Ureter (tissue), 1 donor: ENCODE results near the gene CASK. TPM values are rescaled to one million over a fixed set of nuclear protein-coding genes. Genes with fewer than 3 reads are reported as not detected.

Source experiments
- DNase-seq: peaks from one replicate; pipeline ENCODE4 v3.0.0-alpha.2; 2020; ENCODE audit warnings: low spot score
- total RNA-seq: library from RNA; stranded (reverse); gene quantifications from one replicate; pipeline ENCODE4 v1.2.4, GENCODE V29; 2023
- donor health status: DM: yes; HTN: yes; CAD: no.

CASK gene
- total RNA-seq, 1 donor from 2014 or later = 74.1 TPM

DNA sequence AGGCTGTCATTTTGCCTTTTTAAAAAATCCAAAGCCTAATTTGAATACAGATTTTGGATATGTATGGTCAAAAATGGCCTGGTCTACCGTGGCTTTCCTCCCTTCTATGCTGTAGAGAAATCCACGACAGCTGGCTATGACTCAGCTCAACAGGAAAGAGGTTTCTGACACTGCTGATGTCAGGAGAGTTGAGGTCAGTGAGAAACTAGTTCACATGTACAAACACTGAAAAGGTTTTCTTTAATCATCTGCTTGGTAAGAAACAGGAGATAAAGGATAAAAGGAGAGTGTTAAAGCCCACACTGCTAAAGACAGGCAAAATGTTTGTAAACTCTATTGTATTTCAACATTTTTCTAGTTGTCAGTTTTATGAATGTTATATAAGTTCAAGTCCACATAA lies 362.3 kb downstream of the CASK start:
- DNase-seq = no peak

DNA sequence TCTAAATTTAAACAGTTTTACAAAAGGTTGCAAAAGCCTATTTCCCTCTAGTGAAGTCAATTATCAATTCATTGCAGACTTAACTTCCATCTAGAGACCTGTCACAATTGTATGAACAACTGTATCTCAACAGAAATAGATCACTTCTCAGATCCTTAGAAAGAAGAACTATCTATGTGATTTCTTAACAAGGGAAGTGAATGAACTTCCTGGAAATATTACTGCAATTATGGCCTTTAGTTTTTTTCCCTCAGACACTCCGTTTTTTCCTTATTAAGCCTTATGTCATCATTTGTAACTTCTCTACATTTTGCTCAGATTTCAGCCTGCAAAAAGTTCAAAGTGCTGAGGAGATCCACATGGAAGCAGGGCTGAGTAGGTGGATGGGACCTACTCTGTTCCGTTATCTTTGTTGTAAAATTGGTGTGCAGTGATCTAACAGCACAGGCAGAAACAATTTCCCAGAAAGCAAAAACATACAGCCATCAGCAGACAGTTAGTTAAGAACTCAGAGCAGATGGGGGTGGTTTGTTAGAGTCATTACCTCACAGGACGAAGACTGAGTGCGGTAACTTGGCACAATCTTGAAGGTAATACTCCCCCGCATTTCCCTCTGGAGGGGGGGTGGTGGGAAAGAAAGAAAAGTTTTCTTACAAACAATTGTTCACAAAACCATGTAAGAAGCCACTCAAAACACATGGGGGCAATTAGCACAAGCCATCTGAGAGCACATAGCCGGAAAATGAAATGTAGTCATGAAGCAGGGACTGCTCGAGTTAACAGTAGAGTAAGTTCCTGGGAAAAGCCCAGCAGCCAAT lies 363.9 kb downstream of the CASK start:
- DNase-seq = no peak

DNA sequence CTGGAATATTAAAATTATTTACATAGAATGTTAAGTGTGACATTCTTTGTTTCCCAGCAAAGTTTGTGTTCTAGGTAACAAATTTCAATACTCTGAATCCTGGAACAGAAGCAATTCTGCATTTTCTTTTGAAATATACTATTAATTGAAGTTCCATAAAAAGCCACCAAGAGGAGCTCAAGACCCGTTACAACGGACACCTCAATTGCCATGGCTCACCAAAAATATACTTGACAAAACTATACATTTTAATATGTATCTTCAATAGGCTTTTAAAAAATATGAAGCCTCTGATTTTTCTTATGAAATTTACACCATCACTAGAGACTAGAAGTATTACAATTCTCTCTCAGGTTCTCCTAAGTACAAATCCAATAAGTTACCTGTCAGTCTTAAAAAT lies 364.8 kb downstream of the CASK start:
- no peak for DNase-seq

DNA sequence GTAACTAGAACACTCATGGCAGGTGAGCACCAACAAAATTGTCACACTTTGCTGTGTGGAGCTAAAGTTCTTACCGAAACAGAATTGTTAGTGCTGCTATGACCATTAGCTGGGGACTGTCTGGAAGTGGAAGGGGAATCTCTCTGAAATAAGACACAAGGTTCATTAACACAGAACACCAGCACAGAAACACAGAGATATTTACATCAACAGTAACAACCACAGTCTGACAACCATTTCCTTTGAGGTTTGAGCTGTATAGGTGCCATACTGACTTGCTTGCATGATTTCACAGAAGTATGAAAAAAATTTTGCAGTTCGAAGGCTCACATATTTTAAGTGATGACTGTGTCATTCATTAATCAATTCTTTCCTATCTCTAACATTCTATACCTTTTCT lies 366.4 kb downstream of the CASK start:
- DNase-seq = no peak

DNA sequence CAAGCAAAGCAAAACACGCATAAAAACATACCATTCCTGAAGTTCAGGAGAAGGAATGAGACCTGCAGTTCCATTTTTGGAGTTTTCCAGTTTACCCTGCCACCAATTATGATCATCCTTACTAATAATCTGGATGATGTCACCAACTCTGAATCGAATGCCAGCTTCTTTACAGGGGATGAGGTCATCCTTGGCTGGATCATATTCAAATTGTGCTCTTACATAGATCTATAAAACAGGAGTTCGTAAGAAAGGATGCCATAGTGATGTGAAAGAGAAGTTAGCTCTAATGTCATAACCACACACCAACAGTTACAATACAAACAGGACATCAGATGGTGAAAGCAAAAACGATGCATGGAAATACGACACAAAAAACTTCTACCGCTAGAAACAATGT lies 369.7 kb downstream of the CASK start:
- DNase-seq = no peak

DNA sequence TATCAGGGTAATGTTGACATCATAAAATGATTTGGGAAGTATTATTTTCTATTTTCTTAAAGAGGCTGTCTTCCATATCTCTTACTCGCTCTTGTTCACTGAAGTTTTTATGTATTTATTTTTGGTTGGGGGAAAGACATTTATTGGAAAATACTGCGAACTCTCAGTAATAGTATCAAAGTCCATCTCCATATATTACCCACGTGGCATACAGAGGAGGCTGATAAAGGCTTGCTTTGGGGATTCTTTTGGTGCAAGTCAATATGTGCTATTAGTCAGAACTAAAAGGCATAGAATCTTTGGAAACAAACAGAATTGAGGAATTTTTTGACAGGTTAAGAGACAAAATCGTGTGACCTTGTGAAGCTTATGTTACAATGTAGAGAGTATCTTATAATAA lies 374.9 kb downstream of the CASK start:
- DNase-seq = no peak

DNA sequence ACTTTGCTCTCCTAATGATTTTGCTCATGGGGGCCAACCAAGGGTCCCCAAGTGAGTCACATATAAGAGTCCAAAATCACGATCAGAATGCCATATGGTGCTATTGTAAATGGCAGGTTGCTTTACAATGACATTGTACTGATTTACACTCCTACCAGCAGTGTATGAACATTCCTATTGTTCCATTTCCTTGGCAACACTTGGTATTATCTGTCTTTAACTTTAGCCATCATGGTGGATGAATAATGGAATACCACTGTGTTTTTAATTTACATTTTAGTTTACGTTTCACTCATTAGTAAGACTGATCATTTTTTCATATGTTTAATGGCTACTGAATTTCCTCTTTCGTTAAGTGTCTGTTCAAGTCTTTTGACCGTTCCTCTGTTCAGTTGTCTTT lies 379.7 kb downstream of the CASK start:
- no peak for DNase-seq

DNA sequence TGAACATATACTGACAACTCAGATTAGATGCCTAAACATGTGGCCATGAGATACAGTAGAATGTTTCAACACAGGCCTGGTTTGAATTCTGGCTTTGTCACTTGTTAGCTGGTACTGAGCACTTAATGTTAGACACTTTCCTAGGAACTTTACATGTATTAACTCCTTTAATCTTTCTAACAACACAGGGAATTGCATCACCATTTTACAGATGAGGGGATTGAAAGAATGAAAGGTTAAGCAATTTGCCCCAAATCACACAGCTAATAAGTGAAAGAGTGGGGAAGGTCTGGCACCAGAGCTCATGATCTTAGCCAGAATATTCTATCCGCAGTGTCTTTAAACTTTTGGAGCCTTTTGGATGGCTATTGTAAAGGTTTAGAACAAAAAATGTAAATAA lies 380.3 kb downstream of the CASK start:
- no peak for DNase-seq

DNA sequence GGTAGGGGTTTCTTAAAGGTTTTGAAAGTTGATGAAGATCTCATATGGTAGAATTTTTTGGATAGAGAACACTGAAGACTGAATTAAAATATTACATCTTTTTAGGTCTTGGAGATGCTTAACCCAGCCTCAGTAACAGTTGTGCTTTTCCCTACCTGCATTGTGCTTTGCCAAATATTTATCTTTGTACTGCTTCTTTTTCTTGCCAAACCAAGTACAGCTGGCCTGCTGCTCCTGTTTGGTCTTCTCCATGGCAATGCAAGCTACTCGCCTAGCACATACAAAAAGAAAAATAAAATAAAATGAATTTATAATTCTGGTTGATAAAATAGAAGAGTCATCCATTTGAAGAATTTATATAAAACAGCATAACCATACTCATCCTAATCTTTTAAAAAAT lies 380.8 kb downstream of the CASK start:
- no peak for DNase-seq

DNA sequence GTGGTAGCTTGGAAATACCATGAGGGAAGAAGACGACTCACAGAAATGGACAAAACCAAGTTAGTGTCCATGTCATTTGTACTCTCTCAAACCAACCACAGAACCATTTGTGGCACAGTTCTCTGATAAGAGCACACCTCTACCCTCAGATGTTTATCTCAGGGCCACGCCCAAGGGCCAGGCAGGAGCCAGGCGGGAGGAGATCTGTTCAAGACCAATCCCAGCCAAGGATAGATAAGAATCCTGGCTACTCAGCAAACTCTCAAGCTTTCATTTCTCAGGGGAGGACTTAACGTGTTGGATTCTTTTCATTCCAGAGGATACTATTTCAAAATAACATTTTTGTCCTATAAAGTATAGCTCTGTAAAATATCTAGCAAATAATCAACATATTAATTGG lies 381.2 kb downstream of the CASK start:
- DNase-seq = no peak

DNA sequence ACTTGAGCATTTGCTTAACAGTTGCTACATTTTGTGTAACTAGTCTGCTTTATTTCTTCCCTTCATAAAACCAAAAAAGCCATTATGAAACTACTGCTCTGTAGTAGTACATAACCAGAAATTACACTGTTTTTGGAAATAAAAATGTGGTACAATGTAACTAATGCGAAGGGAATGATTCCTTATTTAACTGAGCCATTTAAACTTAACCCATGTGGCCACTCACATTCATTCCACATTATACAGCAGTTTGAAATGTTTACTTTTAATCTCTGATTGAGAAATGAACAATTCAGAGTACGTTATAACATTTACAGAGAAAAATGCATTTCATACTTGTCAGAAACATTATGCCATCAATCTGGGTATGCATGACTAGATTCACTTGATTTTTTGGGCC lies 382.0 kb downstream of the CASK start:
- no peak for DNase-seq

DNA sequence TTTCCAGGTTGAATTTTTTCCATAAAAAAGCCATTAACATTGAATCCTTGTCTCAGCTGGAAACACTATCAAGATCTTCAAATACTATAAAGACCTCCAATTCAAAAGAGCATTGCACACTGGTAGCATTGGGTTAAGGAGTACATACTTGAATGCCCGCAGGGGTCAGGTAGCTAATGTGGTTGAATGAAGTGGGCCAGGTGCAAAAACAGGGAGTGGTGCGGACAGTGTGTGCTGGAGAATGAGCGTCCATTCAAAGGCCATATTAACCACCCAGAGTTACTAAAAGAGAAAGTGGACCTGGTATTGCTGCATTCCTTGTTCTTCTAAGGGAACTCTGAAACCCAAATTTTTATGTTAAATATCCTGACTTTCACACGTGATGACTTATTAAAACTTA lies 384.6 kb downstream of the CASK start:
- no peak for DNase-seq

DNA sequence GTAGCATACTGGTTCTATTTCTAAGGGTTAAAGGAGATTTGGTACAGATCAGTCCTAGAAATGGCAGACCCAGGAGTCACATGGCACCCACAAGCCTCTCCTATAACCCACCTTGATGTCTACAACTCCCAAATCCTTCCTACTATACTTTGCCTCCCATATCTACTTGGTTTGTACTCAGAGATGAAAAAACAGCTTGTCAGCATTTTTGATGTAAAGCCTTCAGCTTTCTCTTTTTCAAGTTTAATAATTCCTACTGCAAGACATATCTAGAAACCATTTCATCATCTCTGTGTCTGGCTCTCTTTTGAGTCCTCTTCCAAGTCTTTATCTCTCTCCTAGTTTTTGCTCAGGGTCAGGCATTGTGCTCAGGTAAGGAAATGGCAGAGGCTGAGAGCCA lies 393.3 kb downstream of the CASK start:
- DNase-seq = no peak

DNA sequence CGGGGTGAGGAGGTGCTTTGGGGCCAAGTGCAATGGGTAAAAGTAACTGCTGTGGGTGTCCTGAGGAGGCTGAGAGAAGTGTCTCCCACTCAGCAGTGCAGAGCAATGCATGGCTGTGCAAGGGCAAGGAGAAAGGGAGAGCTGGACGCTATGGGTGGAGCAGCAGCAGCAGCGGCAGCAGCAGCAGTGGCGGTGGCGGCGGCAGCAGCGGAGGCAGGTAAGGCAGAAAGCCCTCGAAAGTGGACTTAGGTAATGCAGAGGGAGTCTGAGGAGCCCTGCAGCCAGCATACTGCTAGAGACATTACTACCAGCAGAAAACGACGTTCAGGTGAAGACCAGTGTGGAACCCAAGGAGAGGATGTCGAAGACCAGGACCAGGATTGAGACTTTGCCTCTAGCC lies 394.1 kb downstream of the CASK start:
- DNase-seq = no peak

DNA sequence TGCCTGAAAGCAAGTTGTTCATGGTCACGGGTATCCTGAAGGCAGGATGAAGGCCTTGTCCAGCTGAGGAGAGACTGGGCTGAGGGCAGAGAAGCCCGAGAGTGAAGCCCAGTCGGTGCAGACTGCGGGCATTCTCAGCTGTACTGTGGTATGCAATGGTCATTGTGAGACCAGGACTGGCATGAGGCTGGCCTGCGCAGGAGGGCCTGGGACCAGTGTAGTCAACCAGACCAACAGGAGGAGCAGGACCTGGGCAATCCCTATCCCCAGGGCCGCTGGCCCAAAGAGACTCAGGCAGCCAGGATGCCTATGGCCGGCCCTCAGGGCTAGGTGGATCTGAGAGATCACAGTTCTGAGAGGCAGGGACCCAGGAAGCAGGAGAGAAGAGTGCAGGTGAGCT lies 394.6 kb downstream of the CASK start:
- DNase-seq = no peak

DNA sequence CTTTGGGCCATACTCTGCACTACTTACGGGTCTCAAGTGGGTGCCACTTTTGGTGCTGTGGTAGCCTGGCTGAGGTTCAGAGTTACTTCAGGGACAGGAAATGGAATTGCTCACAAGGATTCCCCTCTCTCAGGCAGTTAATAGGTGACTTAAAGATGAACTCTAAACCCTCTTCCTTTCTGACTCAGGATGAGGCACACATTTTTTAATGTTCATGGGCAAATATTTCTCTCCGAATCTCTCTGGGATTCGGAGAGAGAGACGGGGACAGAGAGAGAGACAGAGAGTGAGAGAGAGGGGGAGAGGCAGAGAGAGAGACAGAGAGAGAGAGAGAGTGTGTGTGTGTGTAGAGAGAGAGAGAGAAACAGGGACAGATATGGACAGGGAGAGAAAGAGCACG lies 396.4 kb downstream of the CASK start:
- no peak for DNase-seq

DNA sequence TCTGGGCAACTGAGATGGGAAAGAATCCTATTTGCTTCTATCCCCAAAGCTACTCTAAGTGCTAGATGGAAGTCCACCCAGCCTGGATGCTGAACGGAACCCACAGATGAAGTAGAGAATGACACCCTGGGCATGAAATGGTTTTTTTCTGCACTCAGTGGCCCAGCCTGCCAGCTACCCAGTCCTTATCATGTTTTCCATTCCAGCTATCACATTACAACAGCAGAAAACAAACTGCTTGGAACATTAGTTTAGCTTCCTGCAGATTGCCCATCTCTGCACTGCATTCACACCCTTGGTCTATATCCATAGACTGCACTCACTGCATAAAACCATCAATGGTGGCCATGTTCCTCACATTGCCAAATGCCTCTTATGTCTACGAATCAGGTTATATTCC lies 397.1 kb downstream of the CASK start:
- DNase-seq = no peak

DNA sequence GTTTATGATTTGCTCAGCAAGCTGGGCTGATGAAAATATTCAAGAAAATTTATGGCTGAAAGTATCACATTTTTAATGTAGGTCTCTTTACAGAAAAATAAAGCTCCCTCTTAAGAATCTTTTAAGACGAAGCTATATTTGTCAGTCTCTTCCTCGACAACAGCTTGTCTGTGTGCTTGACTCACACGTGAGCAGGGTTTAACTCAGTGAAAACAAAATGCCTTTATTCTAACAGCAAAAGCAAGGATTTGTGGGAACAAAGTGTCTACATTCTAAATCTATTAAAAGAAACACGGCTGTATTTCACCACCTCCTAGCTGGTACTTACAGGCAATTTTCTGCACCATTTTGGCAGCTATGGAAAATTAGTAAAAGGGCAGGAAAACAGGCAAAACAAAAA lies 400.7 kb downstream of the CASK start:
- DNase-seq = no peak

DNA sequence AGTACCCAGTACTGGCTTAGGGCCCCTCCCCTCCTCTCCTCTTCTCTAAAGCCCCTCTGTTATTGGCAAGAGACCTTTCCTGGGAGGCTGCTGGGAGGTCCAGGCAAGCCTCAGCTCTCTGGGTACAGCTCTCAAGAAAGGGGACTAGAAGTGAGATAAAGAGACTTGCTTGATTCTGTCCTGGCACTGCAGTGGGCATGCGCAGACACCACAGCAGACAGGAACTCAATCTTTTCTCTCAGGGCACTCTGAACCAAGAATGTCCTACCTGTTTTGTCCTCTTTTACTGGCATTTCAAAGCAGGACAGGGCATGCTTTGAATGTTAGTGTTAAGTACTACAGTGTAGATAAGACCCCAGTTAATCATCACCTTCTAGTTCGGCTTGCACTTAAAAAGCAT lies 401.3 kb downstream of the CASK start:
- DNase-seq = no peak

DNA sequence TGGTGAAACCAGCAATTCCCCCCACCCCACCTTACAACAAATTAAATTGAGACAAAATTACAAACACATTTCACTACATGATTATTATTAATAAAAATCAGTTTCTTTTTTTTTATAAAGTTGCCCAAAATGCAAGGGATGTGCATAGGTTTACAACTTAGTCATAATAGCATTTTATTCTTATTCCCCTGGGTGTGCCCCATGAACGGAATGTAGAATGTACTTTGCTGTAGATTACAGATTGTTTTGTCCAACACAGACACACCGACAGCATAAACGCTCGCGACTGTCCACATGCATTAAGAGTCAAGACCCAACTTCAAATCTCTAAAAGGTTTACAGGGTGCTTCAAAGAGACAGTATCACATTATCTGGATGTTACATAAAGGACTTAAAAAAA lies 403.9 kb downstream of the CASK start:
- no peak for DNase-seq

DNA sequence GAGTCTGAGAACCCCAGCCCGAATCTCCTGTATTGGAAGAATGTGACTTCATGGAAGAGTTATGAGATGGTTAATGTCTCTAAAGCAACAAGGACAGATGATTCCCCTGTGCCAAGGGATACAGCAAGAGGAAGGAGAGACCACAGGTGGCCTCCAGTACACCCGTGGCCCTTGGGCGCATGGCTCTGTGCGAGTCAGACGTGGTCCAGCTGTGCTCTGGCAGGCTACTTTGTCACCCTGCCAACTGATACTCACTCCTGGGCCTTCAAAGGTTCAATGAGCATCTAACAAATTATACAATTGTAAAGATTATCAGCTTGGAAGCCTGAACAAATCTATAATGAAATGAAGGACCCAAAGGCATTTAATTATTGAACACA lies 404.5 kb downstream of the CASK start:
- DNase-seq = no peak

DNA sequence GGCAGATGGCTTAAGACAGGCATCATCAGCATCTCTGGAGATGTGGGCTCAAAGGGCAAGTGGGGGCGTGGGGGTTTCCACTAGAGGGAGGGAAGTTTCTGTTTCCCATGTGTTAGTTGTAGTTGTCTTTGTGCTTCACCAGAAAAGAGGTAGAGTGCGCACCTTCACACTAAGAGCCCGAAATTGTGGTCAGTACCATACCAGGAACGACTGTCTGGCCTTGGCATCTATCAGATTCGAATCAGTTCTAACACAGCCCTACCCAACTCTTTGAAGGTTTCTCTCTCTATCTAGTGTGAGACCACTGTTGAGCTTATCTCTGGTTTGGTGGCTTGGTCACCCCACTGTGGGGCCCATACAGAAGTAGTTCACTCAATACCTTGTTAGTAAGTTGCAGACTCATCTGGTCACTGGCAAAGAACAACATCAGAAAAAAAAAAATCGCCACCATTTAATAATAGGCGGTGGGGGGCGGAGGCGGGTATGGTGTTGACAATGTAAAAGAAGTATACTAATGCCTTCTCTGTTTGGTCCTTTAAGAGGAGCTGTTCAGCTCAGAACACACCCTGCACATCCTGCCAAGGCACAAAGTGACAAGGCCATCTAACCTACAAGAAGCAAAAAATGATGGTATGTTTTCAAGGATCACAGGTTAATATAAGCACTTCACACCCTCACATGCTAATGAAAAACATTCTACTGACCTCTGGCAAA lies 405.1 kb downstream of the CASK start:
- DNase-seq = no peak

DNA sequence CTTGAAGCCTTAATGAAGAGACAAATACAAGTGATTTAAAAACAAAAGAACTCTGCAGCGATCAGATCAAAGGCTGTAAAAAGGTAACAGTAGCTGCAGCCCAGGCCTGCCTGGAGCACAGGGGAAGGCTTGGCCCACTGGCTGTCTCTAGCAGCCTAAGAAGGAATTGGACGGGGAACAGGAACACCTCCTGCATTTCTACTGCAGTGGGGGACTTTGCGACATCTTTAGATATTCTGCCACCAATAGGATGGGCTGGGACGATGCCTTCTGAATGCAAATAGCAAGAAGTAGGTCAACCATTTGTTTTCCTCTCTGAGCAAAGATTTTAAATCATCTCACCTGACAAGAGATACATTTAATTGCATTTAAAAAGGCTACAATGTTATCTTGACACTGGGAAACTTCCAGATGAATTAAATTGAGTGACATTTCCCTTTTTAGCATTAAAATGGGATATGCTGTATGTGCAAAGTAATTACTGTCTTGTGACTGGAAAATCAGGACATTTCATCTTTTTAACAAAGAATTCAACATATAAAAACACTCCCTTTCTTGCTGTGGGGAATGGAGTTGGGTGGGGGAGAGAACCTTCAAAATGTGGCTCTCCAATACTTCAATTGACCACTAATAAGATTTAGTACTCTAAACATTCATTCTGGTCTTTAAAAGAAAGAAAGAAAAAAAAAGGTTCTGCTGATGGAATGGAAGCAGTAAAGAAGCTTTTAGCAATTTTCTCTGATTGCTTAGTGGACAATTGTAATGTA lies 406.2 kb downstream of the CASK start:
- DNase-seq = no peak
